ENCODE data around the gene ACKR2. TPM values are rescaled to one million over a fixed set of nuclear protein-coding genes. Genes with fewer than 3 reads are reported as not detected.

Gene ACKR2
- total and polyA plus RNA-seq, 4 donors: 1.1 to 5.7 (median 3.5) TPM

- Histone ChIP-seq H3K9ac (ENCODE audit: insufficient read depth in 1 of 2, low read length in 2 of 2) (no peak overlapping the region), H3K9me3 (ENCODE audit: control insufficient read depth in 4 of 4, insufficient read depth in 3 of 4, low read length in 3 of 4) (no peaks in the 10 kb centered on the region), H3K27ac (ENCODE audit: low read depth in 1 of 2, low read length in 1 of 2) (no peak overlapping the region), H3K27me3 (ENCODE audit: control insufficient read depth in 3 of 3, insufficient read depth in 3 of 3, low read length in 2 of 3) (no peaks in the 10 kb centered on the region), H3K4me3 (no peak overlapping the region), H3K36me3 (ENCODE audit: control insufficient read depth in 4 of 4, insufficient read depth in 4 of 4, low read length in 4 of 4) (no peaks in the 10 kb centered on the region), H3K4me1 (ENCODE audit: control insufficient read depth in 5 of 5, insufficient read depth in 5 of 5, low read length in 5 of 5) (peaks cover 0 to 8% (median 0%) of the 10 kb centered on the region in 5 donors)
- ATAC-seq (ENCODE audit: insufficient read depth, low FRiP score): no peak
- 94 to 96% methylated on average over 7 of the region's 7 CpGs for WGBS, 2 donors
- no peak for DNase-seq
- no peak for TF ChIP-seq CTCF (IDR thresholded peaks at IDR 0.05; ENCODE audit: control extremely low read depth, extremely low read depth)
These were observed 39.8 kb downstream of the ACKR2 start for GRCh38 chr3:42849017-42849416.

GRCh38 chr3:42850263-42850662 is 41.0 kb downstream of the ACKR2 start:
- no peaks in the 10 kb centered on the region for H3K9me3 ChIP-seq (ENCODE audit: control insufficient read depth in 4 of 4, insufficient read depth in 3 of 4, low read length in 3 of 4)
- WGBS, 2 donors: 91 to 98% methylated on average over 3 of the region's 3 CpGs
- H3K36me3 ChIP-seq (ENCODE audit: control insufficient read depth in 4 of 4, insufficient read depth in 4 of 4, low read length in 4 of 4): no peaks in the 10 kb centered on the region
- ATAC-seq (ENCODE audit: insufficient read depth, low FRiP score) (no peak), DNase-seq (no peak)
- no peak for TF ChIP-seq CTCF (IDR thresholded peaks at IDR 0.05; ENCODE audit: control extremely low read depth, extremely low read depth)
- no peak overlapping the region for H3K4me3 ChIP-seq
- H3K27ac ChIP-seq (ENCODE audit: low read depth in 1 of 2, low read length in 1 of 2): no peak overlapping the region
- no peak overlapping the region for H3K9ac ChIP-seq (ENCODE audit: insufficient read depth in 1 of 2, low read length in 2 of 2)
- H3K4me1 ChIP-seq (ENCODE audit: control insufficient read depth in 5 of 5, insufficient read depth in 5 of 5, low read length in 5 of 5): peaks cover 0 to 7% (median 0%) of the 10 kb centered on the region in 5 donors
- H3K27me3 ChIP-seq (ENCODE audit: control insufficient read depth in 3 of 3, insufficient read depth in 3 of 3, low read length in 2 of 3): no peaks in the 10 kb centered on the region

- no peak for DNase-seq
- ATAC-seq (ENCODE audit: insufficient read depth, low FRiP score): no peak
- H3K36me3 ChIP-seq (ENCODE audit: control insufficient read depth in 4 of 4, insufficient read depth in 4 of 4, low read length in 4 of 4): no peaks in the 10 kb centered on the region
- H3K9ac ChIP-seq (ENCODE audit: insufficient read depth in 1 of 2, low read length in 2 of 2): no peak overlapping the region
- TF ChIP-seq CTCF (IDR thresholded peaks at IDR 0.05; ENCODE audit: control extremely low read depth, extremely low read depth): no peak
- no peaks in the 10 kb centered on the region for H3K27me3 ChIP-seq (ENCODE audit: control insufficient read depth in 3 of 3, insufficient read depth in 3 of 3, low read length in 2 of 3)
- no peak overlapping the region for H3K4me3 ChIP-seq
- H3K27ac ChIP-seq (ENCODE audit: low read depth in 1 of 2, low read length in 1 of 2): no peak overlapping the region
- H3K4me1 ChIP-seq (ENCODE audit: control insufficient read depth in 5 of 5, insufficient read depth in 5 of 5, low read length in 5 of 5): peaks cover 0 to 5% (median 0%) of the 10 kb centered on the region in 5 donors
- no peaks in the 10 kb centered on the region for H3K9me3 ChIP-seq (ENCODE audit: control insufficient read depth in 4 of 4, insufficient read depth in 3 of 4, low read length in 3 of 4)
- 88 to 91% methylated on average over 6 of the region's 6 CpGs for WGBS, 2 donors
These were observed 42.1 kb downstream of the ACKR2 start for GRCh38 chr3:42851228-42851834.

GRCh38 chr3:42852441-42852840 is 43.2 kb downstream of the ACKR2 start:
- H3K36me3 ChIP-seq (ENCODE audit: control insufficient read depth in 4 of 4, insufficient read depth in 4 of 4, low read length in 4 of 4): no peaks in the 10 kb centered on the region
- H3K27me3 ChIP-seq (ENCODE audit: control insufficient read depth in 3 of 3, insufficient read depth in 3 of 3, low read length in 2 of 3): no peaks in the 10 kb centered on the region
- no peak overlapping the region for H3K4me3 ChIP-seq
- no peak for TF ChIP-seq CTCF (IDR thresholded peaks at IDR 0.05; ENCODE audit: control extremely low read depth, extremely low read depth)
- peak overlapping the region in 1 of 2 donors; percentile 15 for H3K27ac ChIP-seq (ENCODE audit: low read depth in 1 of 2, low read length in 1 of 2)
- no peak overlapping the region for H3K9ac ChIP-seq (ENCODE audit: insufficient read depth in 1 of 2, low read length in 2 of 2)
- peaks cover 0 to 4% (median 0%) of the 10 kb centered on the region in 5 donors for H3K4me1 ChIP-seq (ENCODE audit: control insufficient read depth in 5 of 5, insufficient read depth in 5 of 5, low read length in 5 of 5)
- ATAC-seq (ENCODE audit: insufficient read depth, low FRiP score) (no peak), DNase-seq (no peak)
- no peaks in the 10 kb centered on the region for H3K9me3 ChIP-seq (ENCODE audit: control insufficient read depth in 4 of 4, insufficient read depth in 3 of 4, low read length in 3 of 4)
- 33 to 35% methylated on average over 2 of the region's 2 CpGs for WGBS, 2 donors

Data from lung (tissue), 12 donors.